HAP-1 (cell line): Measurements from ENCODE around the gene TWF1.
"Not testable (repeated sequence)": the region's sequence is repeated elsewhere in the genome, so short reads cannot be mapped to it uniquely, and the experiment has no call there.

ENCODE experiments used
- DNase-seq, 2 experiments: peaks; one replicate each; pipeline ENCODE4 v3.0.0-alpha.2; 2016 to 2020; ENCODE audit warnings: low spot score in 2 of 2
- H3K27me3 ChIP-seq: fragments of 250-450 bp; sonication (Bioruptor Pico); 2 replicates; pipeline ENCODE4 v1.5.1; 2020; ENCODE audit warnings: low read depth, mild to moderate bottlenecking, moderate library complexity
- H3K36me3 ChIP-seq: fragments of 250-450 bp; sonication (Bioruptor Pico); replicated peaks from 2 replicates; pipeline ENCODE4 v1.5.1; 2020; ENCODE audit warnings: mild to moderate bottlenecking
- H3K4me1 ChIP-seq: fragments of 250-450 bp; sonication (Bioruptor Pico); 2 replicates; pipeline ENCODE4 v1.5.1; 2020; ENCODE audit warnings: mild to moderate bottlenecking
- H3K4me3 ChIP-seq: fragments of 250-450 bp; sonication (Bioruptor Pico); 2 replicates; pipeline ENCODE4 v1.5.1; 2020; ENCODE audit warnings: mild to moderate bottlenecking, moderate library complexity
- H3K9me3 ChIP-seq: fragments of 250-450 bp; sonication (Bioruptor Pico); 2 replicates; pipeline ENCODE4 v1.5.1; 2020; ENCODE audit warnings: mild to moderate bottlenecking, moderate library complexity
- in situ Hi-C: fragments of 300-500 bp; cut with MboI; formaldehyde crosslinking; loops from 3 replicates; pipeline ENCODE4 v1.14.3; 2020; ENCODE audit warnings: low sequenced_read_pairs, inconsistent platforms, mixed read lengths

TWF1 gene

DNA sequence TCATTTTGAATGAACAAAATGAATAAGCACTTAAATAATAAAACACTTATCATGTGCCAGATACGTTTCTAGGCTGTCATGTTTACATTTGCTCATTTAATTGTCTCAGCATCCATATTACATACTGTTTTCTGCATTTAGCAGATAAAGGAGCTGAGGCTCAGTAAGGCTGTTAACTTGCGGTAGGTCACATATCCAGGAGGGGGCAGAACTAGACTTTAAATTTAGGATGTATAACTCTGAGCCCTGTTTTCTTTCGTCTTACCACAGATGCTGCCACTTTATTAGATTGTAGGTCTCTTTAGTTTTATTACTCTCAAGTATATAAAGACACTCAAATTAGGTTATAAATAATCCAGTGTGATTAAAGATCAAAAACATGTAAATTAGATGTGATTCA lies 29.6 kb downstream of the TWF1 start:
- DNase-seq = peak; percentile 15 to 24
- in situ Hi-C loops = loop anchor here (5.0 kb wide), 1 partner anchor 106 kb away; no protein-coding TSS in a partner anchor
- no peaks in the 10 kb centered on the region for H3K27me3 ChIP-seq
- H3K9me3 ChIP-seq = no peaks in the 10 kb centered on the region
- no peaks in the 10 kb centered on the region; the same call in 1 of the 2 replicates for H3K36me3 ChIP-seq
- H3K4me1 ChIP-seq = no peaks in the 10 kb centered on the region
- H3K4me3 ChIP-seq = no peak overlapping the region

DNA sequence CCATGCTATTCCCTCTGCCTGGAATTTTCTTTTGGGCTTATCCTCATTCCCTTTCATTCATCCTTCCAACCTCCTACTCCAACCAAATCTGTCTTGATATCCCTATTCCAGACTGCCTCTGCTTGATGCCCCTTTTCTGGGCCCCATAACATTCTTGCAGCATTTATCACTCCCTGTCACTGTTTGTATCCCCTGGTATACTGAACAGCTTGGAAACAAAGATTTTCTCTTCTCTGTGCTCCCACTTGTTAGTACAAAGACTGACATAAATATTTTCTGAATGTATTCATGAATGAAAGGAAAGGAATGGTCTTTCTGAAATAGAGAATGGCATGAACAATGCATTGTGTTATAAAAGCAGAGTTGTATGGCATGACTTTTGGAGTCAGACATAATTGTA lies 39.8 kb downstream of the TWF1 start:
- Histone ChIP-seq H3K4me3 (no peak overlapping the region), H3K4me1 (peaks cover 9% of the 10 kb centered on the region; the same call in 1 of the 2 replicates), H3K27me3 (no peaks in the 10 kb centered on the region), H3K36me3 (no peaks in the 10 kb centered on the region), H3K9me3 (no peaks in the 10 kb centered on the region)
- DNase-seq = peak; percentile 10 to 14
- in situ Hi-C loops = no loop called here

DNA sequence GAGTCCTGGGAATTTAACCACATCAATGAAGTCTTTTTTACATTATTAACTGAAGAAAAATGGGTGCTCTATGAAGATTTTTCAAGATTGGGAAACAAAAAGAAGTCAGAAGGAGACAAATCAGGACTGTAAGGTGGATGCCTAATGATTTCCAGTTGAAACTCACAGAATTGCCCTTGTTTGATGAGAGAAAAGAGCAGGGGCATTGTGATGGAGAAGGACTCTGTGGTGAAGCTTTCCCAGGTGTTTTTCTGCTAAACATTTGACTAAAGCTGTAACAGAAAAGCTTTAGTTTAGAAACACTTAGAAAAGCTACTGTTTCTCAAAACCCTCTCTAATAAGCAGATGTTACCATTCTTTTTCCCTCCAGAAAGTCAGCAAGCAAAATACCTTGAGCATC lies 41.6 kb downstream of the TWF1 start:
- in situ Hi-C loops = no loop called here
- no peaks in the 10 kb centered on the region for H3K36me3 ChIP-seq
- no peak overlapping the region for H3K4me3 ChIP-seq
- peaks cover 15% of the 10 kb centered on the region for H3K4me1 ChIP-seq
- no peaks in the 10 kb centered on the region for H3K9me3 ChIP-seq
- no peak for DNase-seq
- H3K27me3 ChIP-seq = no peaks in the 10 kb centered on the region

DNA sequence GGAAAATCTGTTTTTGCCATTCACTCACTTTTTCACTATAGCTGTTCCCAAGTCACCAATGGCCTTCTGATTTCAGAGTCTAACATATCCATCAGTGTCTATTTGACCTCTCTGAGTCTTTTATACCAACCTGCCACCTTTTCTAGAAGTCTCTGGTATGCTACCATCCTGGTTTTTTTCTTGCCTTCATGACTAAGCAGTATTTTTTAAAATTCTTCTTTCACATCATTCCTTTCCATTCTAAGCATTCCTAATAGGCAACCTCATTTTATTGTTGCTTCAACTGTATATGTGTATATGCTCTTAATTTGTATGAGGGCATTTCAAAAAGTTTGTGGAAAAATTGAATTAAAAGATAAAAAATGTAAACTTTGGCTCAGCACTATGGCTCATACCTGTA lies 42.3 kb downstream of the TWF1 start:
- Histone ChIP-seq H3K4me1 (peaks cover 15% of the 10 kb centered on the region), H3K27me3 (no peaks in the 10 kb centered on the region), H3K4me3 (no peak overlapping the region), H3K9me3 (no peaks in the 10 kb centered on the region), H3K36me3 (no peaks in the 10 kb centered on the region)
- in situ Hi-C loops = no loop called here
- no peak for DNase-seq

DNA sequence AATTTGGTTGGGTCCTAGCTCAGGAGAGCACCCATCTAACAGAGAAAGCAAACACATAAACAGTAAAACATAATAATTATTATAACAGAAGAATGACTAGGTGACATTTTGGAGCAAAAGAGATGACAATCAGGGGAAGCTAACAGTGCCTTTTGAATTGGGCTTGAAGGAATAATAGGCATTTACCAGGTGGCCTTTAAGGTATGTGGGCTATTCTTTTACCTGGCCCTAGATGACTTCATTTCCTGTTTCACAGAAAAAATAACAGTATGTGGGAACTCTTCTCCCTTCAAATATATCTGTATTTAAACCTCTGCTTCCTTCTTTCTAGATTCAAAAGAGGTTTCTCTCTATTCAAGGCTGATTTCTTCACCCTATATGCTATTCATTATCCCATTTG lies 43.5 kb downstream of the TWF1 start:
- H3K4me1 ChIP-seq = peaks cover 23% of the 10 kb centered on the region
- in situ Hi-C loops = no loop called here
- no peaks in the 10 kb centered on the region for H3K27me3 ChIP-seq
- H3K4me3 ChIP-seq = no peak overlapping the region
- DNase-seq = no peak
- H3K9me3 ChIP-seq = no peaks in the 10 kb centered on the region
- H3K36me3 ChIP-seq = no peaks in the 10 kb centered on the region

DNA sequence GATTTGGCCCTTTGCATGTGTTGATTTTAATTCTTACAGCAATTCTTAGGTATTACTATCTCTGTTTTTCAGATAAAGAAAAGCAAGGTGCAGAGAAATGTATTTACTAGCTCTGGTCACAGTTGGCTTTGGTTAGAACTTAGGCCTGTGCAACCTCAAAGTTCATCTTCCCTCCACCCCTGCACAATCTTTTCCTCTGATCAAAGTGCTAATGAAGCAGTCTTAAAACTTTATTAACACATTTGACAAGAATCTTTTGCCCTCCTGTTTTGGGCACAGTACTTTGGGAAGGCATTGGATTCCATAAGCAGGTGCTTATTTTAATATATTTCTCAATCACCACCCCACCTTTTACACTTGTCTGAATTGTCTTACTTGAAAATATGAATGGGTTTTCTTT lies 44.6 kb downstream of the TWF1 start:
- H3K36me3 ChIP-seq = no peaks in the 10 kb centered on the region
- no peaks in the 10 kb centered on the region for H3K9me3 ChIP-seq
- in situ Hi-C loops = no loop called here
- H3K4me3 ChIP-seq = no peak overlapping the region
- peaks cover 22% of the 10 kb centered on the region for H3K4me1 ChIP-seq
- DNase-seq = no peak
- no peaks in the 10 kb centered on the region for H3K27me3 ChIP-seq

DNA sequence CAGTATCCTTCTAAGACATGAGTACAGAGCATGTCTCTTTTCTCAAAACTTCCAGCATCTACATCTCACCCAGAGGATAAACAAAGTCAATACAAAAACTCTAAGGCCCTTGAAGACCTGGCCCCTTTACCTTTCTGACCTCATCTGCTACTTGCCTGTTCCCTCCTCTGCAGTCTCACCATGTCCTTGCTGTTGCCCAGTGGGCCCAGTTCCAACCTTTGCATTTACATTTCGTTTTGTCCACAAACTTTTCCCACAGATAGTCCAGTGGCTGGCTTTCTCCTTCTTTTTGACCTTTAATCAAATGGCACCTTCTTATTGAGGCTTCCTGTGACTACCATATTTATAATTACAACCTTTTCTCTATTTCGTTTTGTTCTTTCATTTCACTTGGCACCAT lies 45.7 kb downstream of the TWF1 start:
- H3K9me3 ChIP-seq = no peaks in the 10 kb centered on the region
- no peaks in the 10 kb centered on the region for H3K36me3 ChIP-seq
- H3K4me3 ChIP-seq = no peak overlapping the region
- DNase-seq = no peak
- in situ Hi-C loops = no loop called here
- H3K27me3 ChIP-seq = no peaks in the 10 kb centered on the region
- peaks cover 16% of the 10 kb centered on the region for H3K4me1 ChIP-seq

DNA sequence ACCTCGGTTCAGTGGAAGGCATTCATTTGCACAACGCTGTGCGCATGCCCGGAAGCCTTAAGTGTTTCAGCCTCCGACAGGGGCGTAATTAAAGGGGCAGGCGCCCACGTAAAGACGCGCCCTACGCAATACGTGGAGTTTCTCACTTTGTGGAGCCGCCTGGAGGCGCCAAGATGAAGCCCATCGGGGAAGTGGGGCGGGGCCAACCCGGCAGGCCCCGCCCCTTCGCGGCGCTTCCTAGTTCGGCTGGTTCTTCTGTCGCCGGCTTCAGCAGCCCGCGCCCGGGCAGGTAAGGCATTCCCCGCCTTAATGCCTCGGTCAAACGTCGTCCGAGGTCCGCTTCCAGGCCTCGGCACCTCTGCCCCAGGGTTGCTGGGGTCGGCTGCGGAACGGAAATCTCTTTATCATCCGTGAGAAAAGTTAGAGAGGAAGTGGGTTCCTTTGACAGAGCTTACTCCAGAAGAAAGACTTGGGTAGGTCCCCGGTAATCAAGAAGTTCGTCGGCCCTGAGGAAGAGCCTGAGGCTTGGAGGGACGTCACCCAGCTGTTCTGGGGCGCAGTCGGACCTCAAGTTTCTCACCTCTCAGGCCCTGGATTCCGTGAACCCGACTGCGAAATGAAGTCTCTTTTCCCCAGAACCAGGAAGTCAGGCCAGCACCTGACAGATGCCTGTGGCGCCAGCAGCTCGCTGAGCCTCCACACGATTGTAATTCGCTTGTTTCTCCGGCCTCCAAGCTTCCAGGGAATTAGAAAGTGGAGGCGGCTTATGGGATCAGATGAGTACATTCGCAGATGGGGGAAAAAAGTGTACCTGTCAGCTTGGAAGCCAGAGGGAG lies 47.2 kb downstream of the TWF1 start, which contains the start of the genes IRAK4 and PUS7L:
Gene IRAK4 (plus strand): TSS at position 224 of the 836 bp plus-strand sequence. CDS start 9,161 bp downstream, outside the sequence.
Gene PUS7L (minus strand): TSS at position 63 of the 836 bp plus-strand sequence. CDS start 3,545 bp downstream, outside the sequence.
- Histone ChIP-seq H3K4me1 (peaks cover 16% of the 10 kb centered on the region), H3K4me3 (peak within 1 kb of the TSS; percentile 54), H3K9me3 (no peaks in the 10 kb centered on the region), H3K36me3 (no peaks in the 10 kb centered on the region; the same call in 1 of the 2 replicates), H3K27me3 (no peaks in the 10 kb centered on the region)
- in situ Hi-C loops = no loop called here
- peak; percentile 94 to 95 for DNase-seq

DNA sequence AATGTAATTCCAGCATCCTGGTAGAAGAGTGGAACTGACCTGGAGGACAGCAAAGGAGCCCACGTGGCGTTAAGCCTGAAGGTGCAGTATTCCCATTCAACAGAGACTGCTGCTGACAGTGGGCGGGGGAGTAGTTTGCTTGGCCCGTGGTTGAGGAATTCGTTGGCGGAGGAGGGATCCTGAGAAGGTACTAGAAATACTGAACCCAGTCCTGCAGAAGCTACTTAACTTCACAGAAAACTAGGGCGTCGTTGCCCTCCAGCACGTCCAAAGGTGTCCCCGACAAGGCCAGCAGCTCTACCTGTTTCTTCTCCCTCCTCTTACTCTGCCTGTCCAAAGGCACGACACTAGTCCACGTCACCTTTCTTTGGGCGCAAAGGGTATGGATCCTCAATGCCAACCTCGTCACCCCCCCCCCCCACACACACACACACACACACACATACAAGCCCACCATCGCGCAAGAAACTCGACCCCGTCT lies 47.8 kb downstream of the TWF1 start:
- Histone ChIP-seq H3K36me3 (peaks cover 5% of the 10 kb centered on the region; the same call in 1 of the 2 replicates), H3K9me3 (no peaks in the 10 kb centered on the region), H3K4me1 (peaks cover 16% of the 10 kb centered on the region), H3K27me3 (no peaks in the 10 kb centered on the region), H3K4me3 (peak overlapping the region; percentile 54)
- peak; percentile 16 to 48 for DNase-seq
- in situ Hi-C loops = no loop called here

DNA sequence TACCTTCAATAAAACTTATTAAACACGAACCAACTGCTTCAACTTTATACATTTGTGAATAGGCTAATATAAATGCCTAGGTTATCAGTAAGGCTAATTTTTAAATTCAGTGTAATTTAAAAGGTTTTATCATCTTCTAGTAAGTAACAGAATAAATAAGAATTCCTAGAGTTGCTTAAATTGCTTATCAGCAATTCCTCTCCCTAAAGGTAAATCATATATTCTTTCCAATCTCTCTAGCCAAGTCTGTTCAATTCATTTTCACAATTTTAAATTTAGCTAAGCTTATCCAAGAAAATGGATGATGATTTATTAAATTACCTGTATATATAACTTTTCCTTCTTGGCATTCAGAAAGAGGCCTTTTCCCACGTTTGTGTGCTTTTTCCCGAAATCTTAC lies 52.1 kb downstream of the TWF1 start:
- Histone ChIP-seq H3K27me3 (no peaks in the 10 kb centered on the region), H3K4me3 (no peak overlapping the region), H3K4me1 (peaks cover 10% of the 10 kb centered on the region), H3K36me3 (peaks cover 5% of the 10 kb centered on the region; the same call in 1 of the 2 replicates), H3K9me3 (no peaks in the 10 kb centered on the region)
- in situ Hi-C loops = no loop called here
- no peak for DNase-seq

DNA sequence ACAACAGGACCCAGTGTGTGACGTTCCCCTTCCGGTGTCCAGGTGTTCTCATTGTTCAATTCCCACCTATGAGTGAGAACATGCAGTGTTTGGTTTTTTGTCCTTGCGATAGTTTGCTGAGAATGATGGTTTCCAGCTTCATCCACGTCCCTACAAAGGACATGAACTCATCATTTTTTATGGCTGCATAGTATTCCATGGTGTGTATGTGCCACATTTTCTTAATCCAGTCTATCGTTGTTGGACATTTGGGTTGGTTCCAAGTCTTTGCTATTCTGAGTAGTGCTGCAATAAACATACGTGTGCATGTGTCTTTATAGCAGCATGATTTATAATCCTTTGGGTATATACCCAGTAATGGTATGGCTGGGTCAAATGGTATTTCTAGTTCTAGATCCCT lies 54.8 kb downstream of the TWF1 start:
- H3K4me1 ChIP-seq, in situ Hi-C loops, H3K36me3 ChIP-seq, H3K4me3 ChIP-seq, H3K27me3 ChIP-seq, DNase-seq, H3K9me3 ChIP-seq: not testable (repeated sequence)

DNA sequence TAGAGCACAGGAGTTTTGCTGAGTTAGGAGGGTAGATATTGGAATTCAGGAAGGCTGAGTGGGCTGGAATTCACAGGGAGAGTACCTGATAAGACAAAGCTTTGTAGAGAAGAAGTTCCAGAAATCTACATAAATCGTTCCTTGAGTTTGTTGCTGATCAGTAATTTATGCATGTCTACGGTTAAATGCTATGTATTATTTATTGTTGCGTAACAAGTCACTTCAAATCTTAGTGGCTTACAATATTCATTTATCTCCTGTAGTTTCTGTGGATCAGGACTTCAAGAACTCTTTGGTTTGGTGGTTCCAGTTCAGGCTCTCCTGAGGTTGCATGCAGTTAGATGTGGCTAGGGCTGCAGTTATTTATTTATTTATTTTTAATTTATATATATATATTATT lies 55.3 kb downstream of the TWF1 start:
- Histone ChIP-seq H3K36me3 (peaks cover 5% of the 10 kb centered on the region), H3K27me3 (no peaks in the 10 kb centered on the region), H3K4me3 (no peak overlapping the region), H3K9me3 (no peaks in the 10 kb centered on the region), H3K4me1 (no peaks in the 10 kb centered on the region; the same call in 1 of the 2 replicates)
- in situ Hi-C loops = no loop called here
- DNase-seq = no peak

DNA sequence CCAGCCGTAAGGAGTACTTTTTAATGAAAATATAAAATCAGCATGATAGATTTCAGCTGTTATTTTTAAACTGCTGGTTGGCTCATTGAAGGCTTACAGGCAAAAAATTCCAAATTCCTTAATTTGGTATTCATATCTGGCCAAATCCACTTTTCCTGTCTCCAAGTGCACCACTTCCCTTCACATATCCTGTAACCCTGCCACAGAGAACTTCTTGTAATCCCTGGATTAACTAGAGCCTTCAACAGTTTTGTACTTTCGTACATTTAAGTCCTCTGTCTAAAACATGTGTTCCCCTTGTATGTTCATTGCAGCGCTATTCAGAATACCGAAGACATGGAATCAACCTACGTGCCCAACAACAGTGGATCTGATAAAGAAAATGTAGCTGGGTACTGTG lies 57.1 kb downstream of the TWF1 start:
- in situ Hi-C loops = no loop called here
- Histone ChIP-seq H3K27me3 (no peaks in the 10 kb centered on the region), H3K4me1 (no peaks in the 10 kb centered on the region; the same call in 1 of the 2 replicates), H3K36me3 (peaks cover 5% of the 10 kb centered on the region), H3K9me3 (no peaks in the 10 kb centered on the region), H3K4me3 (no peak overlapping the region)
- DNase-seq = no peak

DNA sequence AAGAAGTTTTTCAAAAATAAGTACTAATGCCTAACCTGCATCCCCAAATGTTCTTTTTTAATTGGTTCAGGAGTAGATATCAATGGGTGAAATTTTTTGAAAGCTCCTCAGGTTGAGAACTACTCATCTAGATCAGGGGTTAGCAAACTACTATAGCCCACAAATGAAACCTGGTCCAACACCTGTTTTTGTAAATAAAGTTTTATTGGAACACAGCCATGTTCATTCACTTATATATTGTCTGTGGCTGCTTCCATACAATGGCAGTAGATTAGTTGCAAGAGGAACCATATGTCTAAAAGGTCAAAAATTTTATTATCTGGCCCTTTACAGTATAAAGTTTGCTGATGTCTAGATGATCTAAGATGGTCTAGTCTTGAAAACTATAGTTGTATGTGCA lies 61.3 kb downstream of the TWF1 start:
- DNase-seq = no peak
- Histone ChIP-seq H3K9me3 (no peaks in the 10 kb centered on the region), H3K4me1 (no peaks in the 10 kb centered on the region), H3K36me3 (peaks cover 4% of the 10 kb centered on the region), H3K27me3 (no peaks in the 10 kb centered on the region), H3K4me3 (no peak overlapping the region)
- in situ Hi-C loops = no loop called here
